Endometrium (tissue), 2 donors: ENCODE results near the gene EIF2AK2.

Source experiments
- FAIRE-seq: peaks from 2 replicates; lab custom pipeline; 2012; peaks lifted over from hg19 to GRCh38; lab: Jason Lieb, UNC
- donor health status: control.
- donor health status: control.

The EIF2AK2 gene

GRCh38 chr2:37098416-37099118, 58.2 kb downstream of the EIF2AK2 start:
- FAIRE-seq, result no peak

GRCh38 chr2:37096568-37096967, 60.2 kb downstream of the EIF2AK2 start:
- no peak for FAIRE-seq

DNA sequence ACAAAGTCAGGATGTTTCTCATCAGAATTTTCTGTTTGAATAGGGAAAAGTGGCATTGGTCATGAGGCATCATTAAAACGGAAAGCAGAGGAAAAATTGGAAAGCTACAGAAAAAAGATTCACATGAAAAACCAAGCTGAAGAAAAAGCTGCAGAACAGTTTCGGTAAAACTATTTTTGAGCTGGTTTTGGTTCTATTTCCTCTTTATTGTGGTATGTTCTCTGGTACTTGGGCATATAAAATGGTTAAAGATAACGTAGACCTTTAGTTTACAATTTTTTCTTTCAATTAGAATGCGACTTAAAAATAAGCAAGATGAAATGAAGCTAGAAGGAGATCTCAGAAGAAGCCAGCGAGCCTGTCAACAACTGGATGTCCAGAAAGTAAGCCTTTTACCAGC, 64.9 kb downstream of the EIF2AK2 start:
- no peak for FAIRE-seq

- FAIRE-seq, result no peak
These were observed 66.7 kb downstream of the EIF2AK2 start for GRCh38 chr2:37090019-37090477.

DNA sequence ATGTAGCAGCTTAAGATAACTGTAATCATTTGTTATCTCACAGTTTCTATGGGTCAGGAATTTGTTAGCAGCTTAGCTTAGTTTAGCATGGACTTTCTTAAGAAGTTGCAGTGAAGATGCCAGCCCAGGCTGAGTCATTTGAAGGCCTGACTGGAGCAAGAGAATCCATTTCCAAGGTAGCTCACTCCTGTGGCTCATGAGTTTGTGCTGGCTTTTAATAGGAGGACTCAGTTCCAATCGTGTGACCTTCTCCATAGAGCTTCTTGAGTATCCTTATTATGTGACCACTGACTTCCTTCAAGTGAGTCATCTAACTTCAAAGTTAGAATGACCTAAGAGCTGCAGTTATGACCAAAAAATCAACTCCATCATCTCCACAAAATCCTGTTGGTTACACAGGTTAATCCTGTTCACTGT, 71.0 kb downstream of the EIF2AK2 start:
- FAIRE-seq, result no peak

DNA sequence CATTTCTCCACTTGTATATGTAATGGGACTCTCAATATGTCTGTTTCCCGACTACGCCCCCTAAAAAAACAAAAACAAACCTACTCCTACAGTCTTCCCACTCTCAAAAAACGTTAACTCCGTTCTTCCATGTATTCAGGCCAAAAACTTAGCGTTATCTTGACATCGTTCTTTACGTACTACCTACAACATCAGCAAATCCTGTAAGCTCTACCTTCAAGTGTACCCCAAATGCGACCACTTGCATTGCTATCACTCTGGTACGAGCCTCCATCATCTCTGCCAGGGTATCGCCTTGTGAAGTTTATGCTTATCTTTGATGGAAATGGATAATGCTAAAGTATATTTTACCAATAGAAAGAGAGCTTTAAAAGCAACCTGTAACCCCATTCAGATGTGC, 72.0 kb downstream of the EIF2AK2 start:
- no peak for FAIRE-seq

DNA sequence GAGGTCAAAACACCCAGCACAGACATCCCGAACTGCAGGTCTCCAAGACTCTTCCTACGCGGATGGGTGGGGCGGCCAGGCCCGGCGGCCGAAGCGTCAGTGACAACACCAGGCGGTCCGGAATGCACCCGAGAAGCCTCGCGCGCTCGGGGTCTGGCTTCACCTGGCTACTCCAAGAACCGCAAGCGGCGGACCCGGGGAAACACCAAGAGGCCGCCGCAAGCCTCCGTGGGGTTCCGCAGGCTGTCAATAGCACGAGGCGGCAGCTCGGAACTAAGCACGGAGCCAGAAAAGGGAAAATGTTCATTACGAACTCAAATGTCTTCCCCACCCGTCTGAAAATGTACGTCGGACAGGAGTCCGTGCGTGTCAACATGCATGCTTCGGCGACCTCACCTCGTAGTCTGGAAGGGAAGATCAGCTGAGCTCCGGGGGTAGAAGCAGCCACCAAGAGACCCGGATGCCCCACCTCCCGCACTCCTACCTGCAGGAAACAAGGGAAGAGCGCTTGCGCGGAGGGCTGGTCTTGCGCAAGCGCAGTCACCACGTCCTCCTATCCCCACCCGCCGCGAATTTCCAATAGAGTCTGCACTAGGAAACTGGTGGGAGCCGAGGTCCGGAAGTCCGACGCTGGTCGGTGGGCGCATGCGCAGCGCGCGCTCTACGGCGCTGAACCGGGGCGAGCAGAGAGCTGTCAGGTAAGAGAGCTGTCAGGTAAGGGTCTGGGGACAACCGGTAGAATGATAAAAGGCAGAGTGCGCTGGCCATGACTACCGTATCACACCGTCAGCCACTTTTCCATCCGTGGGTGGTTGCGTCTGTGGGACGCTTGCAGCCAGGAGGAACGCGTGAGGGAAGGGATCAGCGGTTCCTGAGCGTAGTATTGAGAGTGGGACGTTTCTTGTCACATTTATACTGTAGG, 72.6 kb downstream of the EIF2AK2 start, which contains the start of the genes GPATCH11 and HEATR5B:
Gene GPATCH11, plus strand, starts transcription at position 646 of the 922 bp plus-strand sequence. CDS start 3,864 bp downstream, outside the sequence.
Gene HEATR5B, minus strand, starts transcription at position 500 of the 922 bp plus-strand sequence. CDS start 958 bp downstream, outside the sequence.
- no peak for FAIRE-seq

DNA sequence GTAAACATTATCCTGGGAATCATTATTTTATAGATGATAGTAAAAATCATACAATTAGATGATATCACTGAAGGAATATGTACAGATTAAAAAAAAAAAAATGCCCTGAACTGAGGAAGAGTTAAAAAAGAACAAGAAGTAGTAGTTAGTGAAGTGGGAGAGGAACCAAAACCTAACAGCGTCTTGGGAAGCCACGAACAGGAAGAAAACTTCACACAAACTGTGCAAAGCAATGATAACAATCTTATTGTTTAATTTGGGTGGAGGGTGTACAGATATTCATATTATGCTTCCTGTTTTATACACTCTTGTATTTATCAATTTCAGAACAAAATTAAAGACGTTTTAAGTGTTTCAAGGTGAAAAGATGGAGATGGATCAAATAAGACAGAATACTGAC, 76.1 kb downstream of the EIF2AK2 start:
- no peak for FAIRE-seq

DNA sequence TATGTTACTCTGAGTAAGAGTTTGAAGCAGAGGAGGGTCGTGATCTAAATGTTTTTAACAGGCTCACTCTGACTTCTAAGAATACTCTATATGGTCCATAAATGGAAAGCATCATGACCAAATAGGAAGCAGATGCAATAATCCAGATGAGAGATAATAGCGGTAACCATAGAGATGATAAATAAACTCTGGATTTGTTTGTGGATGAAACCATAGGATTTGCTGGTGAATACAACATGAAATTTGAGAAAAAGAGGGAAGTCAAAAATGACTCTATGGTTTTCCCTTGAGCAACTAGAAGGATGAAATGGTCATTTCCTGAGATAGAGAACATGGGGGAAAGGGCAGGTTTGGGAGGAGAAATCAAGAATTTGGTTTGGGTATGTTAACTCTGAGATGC, 76.5 kb downstream of the EIF2AK2 start:
- no peak for FAIRE-seq

DNA sequence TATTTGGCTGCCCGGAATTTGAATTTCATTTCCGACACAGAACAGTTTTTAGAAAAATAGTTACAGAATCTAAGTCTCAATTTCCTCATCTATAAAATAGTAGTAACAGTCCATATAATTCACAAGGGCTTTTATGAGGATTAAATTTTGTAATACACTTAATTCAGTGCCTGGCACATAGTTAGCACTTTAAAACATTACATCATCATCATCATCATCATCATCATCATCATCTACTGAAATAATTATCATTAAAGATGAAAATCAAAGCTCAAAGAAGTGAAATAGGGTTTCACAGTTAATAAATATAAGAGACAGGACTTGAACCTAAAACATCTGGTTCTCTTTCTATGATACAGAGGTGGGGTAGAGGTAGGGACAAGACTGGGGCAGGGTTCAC, 85.8 kb downstream of the EIF2AK2 start:
- FAIRE-seq, result no peak

GRCh38 chr2:37068686-37069085, 88.1 kb downstream of the EIF2AK2 start:
- no peak for FAIRE-seq

- no peak for FAIRE-seq
These were observed 95.0 kb downstream of the EIF2AK2 start for GRCh38 chr2:37061776-37062175.

- FAIRE-seq, result no peak
These were observed 95.6 kb downstream of the EIF2AK2 start for GRCh38 chr2:37061013-37061711.

DNA sequence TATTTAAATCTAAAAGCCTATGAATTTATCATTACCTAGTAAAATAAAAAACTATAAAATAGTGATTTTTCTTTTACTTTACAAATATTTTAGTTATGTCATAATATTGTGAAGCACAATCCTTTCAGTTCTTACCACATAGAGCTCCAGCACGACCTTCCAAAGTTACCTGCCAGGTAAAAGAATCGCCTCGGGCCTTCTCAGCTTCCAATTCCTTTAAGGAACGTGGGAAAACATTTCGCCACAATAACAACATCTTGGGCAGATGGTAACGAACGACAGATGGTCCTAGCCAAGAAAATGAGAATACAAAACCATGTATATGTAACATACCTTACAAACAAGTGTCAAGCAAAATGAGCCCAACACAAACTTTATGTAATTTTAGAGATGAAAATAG, 96.3 kb downstream of the EIF2AK2 start:
- FAIRE-seq, result no peak

DNA sequence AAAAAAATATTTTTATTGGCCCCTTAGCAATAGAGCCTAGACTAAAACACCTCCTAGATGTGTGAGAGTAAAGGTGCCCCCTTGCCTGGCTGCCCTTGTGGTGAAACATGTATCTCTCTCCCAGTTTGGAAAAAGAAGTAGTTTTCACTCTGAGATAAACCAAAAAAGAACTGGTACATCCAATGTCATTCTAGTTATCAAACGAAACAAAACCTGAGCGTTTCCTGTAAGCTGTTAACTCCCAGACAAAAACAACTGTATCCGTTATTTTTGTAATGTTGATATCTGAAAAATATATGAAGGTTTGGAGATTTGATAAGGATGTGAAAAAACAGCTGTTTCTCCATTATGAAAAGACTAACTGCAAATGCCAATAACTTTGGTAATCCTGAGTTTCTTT, 96.9 kb downstream of the EIF2AK2 start:
- FAIRE-seq, result no peak

DNA sequence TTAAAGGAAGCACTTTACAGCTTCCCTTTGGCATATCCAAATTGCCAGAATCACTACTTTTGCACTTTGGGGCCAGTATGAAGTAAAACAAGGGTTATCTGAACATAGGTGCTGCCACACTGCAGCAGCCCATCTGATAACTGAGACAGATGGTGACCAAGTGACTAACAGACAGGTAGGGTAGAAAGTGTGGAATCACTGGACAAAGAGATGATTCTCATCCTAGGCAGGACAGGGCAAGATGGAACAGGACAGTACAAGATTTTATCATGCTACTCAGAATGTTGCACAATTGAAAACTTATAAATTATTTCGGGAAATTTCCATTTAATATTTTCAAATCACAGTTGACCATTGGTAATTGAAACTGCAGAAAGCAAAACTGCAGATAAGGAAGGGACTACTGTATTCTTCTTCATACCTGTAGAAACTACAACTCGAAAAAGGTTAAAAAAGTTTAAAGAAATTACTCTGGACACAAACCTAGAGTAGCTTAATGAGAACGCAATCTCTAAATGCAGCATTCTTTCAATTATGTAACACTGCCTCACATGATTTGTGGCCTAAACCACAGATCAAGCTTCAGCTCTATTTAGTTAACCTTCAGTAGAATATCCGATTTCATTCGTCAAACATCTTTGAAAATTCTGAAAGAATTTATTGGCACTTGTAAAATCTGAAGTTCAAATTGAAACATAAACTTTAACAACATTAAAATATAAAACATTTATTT, 104.0 kb downstream of the EIF2AK2 start:
- no peak for FAIRE-seq
